HG03108 (cell line): ENCODE data around the gene SPG7.

Source experiments
- ATAC-seq: cut with Tn5 transposase; IDR thresholded peaks from one replicate; pipeline ENCODE4 v1.9.1; 2021; ENCODE audit warnings: moderate library complexity; ENCODE audit not compliant: unreplicated experiment

Gene SPG7

DNA sequence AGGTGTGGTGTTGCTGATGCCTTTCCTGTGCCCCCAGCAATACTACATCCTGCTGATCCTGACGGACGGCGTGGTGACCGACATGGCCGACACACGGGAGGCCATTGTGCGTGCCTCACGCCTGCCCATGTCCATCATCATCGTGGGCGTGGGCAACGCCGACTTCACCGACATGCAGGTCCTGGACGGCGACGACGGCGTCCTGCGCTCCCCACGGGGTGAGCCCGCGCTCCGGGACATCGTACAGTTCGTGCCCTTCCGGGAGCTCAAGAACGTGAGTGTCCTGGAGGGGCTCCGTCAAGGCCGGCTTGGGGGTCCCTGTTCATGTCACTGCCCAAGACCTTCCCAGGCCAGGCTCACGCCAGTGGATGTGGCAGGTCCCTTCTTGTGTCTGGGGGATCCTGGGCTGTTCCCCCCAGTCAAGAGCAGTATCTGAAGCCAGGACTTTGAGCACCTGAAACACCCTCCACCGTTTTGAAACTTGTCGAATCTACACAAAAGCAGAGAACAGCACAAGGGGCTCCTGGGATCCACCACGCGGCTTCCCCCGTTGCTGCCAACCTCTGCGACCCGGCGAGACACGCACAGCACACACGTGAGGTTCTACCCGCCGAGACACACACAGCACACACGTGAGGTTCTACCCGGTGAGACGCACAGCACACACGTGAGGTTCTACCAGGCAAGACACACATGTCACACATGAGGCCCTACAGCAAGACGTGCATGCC is 87.3 kb downstream of the SPG7 start:
- no peak for ATAC-seq

DNA sequence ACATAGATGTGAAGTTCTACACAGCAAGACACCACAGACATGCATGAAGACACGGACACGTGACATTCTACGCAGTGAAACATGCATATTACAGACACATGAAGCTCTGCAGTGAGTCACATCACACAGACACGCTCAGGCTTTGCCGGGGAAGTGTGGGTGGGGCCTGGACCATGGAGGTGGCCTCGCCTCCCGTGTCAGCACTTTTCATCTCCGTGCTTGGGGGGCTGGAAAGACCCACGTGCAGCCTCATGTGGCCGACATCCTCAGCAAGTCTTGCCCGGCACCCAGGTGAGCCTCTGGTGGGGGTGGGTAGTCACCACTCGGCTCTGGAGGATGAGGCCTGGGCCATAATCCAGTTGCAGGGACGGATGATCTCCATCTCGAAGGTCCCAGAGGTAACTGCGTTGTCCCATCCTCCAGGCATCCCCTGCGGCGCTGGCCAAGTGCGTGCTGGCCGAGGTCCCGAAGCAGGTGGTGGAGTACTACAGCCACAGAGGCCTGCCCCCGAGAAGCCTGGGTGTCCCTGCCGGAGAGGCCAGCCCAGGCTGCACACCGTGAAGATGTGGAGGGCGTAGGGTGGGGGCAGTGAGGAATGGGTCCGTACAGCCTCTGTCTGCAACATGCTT is 88.0 kb downstream of the SPG7 start:
- ATAC-seq: no peak

DNA sequence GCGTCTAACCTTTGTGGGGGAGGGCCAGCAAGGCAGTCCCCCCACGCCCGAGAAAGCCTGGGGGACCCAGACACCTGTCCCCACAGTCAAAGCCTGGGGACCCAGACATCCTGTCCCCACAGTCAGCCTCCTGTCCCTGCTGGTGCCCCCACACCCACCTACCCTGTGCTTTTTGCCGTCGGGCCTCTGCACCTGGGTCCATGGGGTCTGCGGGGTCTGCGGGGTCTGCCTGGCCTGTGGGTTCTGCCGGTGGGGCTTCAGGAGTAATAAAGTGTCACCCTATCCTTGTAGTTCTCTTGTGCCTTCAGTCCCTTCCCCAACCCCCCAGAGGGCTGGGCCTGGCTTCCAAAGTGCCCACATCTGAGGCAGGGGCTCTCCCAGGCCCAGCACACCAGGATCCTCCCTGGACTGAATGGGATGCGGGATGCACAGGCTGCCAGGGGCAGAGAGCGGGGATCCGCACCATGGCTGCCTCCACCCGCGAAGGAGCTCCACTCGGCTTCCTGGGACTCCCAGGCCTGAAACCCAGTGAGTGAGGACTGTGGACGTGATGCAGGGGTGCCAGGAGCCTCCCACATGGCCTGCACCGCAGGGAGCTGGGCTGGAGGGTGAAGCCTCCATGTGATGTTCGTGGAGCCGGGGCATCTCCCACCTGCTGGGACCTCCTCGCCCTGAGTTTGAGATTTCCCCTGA is 88.9 kb downstream of the SPG7 start:
- ATAC-seq: no peak

DNA sequence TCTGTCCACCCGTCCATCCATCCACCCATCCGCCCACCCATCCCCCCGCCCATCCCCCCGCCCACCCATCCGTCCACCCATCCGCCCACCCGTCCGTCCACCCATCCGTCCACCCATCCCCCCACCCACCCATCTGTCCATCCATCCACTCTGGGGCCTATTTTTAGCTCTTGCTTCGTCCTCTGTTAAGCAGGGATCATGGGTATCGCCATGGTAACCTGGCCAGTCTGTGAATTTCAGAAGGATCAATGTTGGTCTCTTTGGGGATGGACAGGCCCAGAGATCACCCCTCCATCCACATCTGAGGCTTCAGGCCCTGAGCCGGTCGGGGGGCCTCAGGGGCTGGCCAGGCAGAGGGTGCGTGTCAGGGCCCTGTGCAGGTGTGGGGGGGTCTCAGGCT is 90.0 kb downstream of the SPG7 start:
- ATAC-seq: no peak

DNA sequence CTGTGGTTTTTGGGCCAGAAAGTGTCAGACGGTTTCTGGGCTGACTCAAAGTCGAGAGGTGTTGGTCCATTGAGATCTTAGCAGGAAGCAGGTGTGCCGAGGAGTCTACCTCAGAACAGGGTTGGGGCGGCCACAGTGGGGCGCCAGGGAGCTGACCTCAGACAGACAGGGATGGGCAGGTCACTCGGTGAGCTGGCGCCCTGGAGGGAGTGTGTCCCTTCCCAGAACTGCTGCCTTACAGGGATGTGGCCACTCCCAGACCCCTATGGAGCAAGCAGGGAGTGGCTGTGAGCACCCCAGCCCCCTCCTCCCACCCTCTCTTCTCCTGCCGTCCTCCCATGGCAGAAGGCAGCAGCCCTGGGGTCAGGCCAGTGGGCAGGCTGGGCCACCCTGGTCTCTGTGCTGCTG is 91.3 kb downstream of the SPG7 start:
- no peak for ATAC-seq

DNA sequence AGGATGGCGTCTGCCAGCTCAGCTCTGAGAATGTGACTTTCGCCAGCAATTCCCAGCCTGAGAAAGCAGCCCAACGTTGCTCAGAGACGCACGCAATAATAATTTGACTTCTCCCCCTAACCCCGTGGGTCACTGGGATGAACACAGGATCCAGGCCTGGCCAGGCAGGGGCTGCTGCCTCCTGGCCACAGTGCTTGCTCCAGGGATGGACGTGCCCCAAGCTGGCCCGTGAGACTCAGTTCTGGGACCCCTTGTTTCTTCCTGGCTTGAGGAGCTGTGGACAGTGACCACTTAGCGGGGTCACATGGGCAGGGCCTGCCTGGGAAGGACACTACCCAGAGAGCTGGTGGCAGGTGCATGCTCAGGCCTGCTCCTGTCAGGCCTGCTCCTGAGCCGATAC is 91.7 kb downstream of the SPG7 start:
- ATAC-seq: no peak

DNA sequence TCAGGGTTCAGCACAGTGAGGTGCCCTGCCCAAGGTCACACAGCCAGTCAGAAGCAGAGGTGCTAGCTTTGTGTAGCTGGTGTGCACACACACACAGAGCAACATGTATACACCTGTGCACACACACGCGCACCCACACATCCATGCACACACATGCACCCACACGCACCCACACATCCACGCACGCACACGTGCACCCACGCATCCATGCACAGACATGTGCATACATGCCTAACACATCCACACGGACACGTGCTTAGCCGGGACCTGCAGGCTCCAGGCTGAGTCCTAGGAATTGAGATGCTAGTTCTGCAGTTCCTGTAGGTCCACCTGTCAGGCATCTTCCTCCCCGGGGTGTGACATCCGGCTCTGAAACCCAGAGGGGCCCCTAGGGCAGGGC is 92.2 kb downstream of the SPG7 start:
- no peak for ATAC-seq

DNA sequence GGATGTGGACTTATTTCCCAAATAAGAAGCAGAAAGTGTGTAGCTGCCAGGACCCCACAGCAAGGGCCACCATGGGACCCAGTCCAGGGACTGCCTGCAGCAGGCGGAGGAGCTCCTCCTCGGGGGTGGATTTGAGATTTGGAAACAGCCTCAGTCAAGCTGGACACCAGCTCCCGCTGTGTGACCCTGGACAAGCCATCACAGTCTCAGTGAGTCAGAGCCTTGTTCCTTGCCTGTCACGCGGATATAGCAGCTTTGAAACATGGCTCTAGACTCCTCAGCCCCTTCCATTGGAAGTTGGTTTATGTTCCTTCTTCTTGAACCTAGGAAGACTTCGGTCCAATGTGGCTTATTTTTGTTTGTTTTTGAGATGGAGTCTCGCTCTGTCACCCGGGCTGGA is 92.8 kb downstream of the SPG7 start:
- no peak for ATAC-seq

DNA sequence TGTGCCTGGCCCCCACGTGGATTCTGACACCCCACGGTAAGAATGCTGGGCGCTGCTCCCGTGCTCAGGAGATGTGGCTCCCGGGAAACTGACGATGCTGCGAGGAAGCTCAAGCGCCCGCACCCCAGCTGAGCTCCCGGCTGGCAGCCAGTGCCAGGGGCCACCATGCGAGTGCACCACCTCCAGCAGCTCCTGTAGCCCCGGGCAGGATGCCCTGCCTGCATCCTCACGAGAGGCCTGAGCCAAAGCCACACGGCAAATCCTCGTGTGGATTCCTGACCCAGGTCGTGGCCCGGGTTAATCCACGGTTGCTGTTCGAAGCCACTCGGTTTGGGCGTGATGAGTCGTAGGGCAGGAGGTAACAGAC is 93.7 kb downstream of the SPG7 start:
- no peak for ATAC-seq

DNA sequence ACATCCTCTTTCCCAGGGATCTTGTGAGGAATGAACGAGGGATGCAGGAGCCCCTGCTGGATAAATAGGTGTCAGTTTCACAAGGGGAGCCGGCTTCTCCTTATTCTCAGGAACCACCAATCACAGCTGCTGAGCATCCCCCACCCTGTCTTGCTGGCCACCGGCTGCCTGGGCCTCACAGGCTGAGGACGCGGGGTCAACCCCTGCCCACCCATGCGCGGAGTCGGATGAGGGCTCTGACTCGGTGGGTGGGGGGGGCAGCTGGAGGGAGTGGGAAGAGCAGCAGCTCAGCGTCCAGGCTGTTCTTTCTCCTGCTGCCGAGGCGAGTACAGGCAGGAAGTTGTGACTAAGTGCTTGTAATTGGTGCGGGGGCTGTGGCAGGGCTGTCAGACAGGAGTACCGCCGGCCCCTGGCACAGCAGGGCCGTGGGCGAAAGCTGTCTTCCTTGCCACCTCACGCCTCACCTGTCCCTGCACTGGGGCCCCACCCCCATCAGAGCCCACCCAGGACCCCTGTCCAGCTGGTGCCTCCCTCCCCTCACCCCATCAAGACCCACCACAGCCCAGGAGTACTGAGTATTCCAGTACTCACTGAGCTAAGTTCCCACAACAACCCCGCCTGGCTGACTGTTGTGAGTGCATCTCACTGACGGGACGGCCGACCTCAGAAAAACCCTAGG is 94.2 kb downstream of the SPG7 start:
- no peak for ATAC-seq

DNA sequence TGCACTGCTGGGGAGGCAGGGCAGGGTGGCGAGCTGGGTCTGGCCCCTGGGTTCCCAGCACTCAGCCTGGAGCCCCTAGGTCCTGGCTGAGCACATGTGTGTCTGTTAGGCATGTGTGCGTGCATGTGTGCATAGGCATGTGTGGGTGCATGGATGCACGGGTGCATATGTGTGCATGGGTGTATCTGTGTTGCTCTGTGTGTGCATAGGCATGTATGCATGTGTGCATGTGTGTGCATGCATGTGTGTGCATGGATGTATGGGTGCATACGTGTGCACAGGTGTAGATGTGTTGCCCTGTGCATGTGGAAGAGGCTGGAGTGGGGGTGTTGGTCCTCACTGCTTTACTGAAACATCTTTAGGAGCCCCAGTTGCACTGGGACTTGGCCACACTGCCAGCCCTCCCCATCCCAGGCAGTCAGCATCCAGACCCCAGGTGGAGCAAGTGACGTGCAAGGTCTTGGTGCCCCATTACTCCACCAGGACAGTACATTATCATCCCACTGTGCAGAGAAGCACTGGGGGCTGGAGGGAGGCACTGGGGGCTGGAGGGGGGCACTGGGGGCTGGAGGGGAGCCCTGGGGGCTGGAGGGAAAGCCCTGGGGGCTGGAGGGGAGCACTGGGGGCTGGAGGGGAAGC is 94.9 kb downstream of the SPG7 start:
- ATAC-seq: no peak

DNA sequence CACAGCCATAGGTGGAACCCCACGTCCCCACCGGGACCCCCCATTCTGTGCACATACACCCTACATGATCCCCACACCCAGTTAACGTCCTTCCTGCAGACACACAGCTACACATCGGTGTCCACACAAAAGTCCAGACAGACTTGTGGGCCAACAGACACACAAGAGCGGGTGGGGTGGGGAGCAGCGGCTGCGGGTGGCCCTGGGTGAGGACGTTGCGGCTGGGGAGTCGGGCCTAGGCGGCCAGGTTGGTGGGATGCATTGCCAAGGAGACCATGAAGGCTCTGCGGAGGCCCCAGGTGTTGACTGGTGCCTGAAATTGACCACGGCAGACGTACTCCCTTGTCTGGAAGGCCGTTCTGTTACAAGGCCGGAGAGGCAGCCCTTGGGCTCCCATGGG is 96.6 kb downstream of the SPG7 start:
- ATAC-seq: no peak

DNA sequence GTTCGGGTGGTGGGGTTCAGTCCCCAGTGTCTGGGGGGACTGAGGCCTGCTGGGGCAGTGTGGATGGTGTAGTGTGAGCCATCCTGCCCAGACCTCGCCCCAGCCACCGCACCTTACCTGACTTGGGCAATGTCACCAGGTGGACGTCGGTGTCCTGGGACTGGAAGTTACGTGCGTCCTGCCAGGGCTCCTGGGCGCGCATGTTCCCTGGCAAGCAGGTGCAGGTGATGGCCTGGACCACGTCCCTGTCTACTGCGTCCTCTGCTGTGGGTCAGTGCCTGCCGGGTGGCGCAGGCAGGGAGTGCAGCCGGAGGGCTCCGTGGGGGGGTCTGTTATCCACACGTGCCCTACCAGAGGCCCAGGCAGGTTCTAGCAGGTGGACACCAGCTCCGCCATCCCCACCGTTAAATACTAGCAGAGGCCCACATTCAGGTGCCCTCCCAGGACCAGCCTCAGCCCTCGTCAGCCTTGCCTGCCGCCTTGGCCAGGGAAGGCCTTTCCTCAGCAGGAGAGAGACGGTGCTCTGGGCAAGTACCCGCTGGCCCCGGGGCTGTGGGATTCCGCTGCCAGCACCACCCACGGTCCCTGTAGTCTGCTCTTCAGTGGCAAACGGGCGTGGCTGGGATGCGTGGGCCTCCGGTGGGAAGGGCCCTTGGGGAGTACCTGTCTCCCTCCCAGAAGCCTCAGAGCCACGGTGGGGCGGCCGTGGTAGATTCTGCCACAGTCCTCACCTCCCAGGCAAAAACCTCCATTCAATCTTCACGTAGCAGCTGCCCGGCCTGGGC is 97.2 kb downstream of the SPG7 start:
- ATAC-seq: no peak

DNA sequence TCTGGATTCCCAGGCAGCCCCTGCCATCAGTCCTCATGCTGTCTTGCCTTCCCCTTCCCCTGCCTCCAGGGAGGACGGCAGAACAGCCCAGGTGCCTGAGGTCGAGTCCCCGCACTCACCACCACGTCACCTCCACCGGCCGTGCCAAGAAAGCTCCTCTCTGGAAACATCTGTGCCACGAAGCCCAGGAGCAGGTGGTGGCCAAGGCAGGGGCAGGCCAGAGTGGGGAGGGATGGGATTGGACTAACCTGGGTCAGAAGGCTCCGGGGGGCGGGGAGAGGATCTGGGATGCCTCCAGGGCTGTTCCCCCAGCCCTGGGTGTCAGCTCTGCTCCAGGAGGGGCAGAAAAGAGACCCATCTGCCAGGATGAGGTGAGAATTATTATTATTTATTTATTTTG is 97.8 kb downstream of the SPG7 start:
- ATAC-seq: no peak
